Measurements from ENCODE around the gene EIF3I. TPM values are rescaled to one million over a fixed set of nuclear protein-coding genes. Genes with fewer than 3 reads are reported as not detected.
A peak's percentile ranks its signal among the peaks of the same experiment; 100 is the strongest.

EIF3I gene
- total RNA-seq, 1 experiment from 2014 or later: 448 TPM

DNA sequence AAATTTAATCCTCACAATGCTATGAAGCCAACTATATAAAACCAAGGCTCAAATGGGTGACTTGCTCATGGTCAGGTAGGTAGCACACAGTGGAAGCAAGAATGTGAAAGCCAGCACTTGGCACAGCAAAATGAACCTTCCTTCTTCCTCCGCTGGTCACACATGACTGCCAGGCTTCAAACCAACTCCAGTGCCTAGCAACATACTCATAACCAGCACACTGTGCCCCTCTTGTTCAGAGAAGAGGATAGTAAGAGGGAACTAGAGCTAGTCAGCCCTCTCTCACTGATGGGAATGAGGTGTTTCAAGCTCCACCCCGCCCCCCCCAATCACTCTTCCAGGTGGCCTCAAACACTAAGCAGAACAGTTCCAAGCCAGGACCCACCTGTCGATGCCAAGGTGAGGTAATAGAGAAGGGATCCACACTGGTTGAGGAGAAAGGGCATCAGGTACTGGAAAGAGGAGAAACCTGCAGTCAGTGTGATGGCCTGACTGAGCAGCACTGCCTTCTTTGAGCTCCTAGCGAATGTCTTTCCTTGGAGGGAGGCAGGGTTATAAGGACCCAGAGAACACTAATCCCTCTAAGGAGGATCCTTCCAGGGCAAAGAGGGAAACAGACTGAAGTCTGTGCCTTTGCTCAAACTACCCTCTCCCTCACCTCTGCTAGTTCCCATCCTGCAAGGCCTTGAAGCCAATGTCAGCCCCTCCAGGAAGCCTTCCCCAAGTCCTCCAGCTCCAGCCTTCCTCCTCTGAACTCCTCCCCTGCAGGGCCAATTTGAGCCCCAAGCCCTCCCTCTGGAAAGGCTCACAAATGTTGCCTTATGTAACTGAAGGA, 1.2 kb upstream of the EIF3I start:
- DNase-seq (ENCODE audit: low read depth): peak; percentile 74
- in situ Hi-C loops (cut with HindIII; ENCODE audit: low pct_unique_long_range_greater_than_20kb, low sequenced_read_pairs): no loop called here

GRCh38 chr1:32221581-32221979, 627 bp upstream of the EIF3I start:
- in situ Hi-C loops (cut with HindIII; ENCODE audit: low pct_unique_long_range_greater_than_20kb, low sequenced_read_pairs): no loop called here
- DNase-seq (ENCODE audit: low read depth): no peak

DNA sequence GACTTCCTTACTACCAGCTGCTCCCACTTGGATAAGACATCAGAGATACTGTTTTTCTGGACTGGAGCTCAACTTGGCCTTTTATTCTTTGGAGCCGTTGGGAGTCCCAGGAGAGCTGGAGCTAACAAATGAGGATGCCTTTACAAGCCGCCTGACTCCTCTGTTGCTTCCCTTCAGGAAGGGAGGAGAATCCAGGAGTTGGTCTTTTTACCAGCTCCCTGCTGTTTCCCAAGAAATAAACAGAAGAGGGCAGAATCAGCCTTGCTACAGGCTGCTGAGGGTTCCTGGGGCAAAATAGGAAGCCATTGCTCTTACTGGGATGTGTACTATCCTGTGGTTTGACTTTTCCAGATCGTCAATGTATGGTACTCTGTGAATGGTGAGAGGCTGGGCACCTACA, 1.5 kb downstream of the EIF3I start:
- in situ Hi-C loops (cut with HindIII; ENCODE audit: low pct_unique_long_range_greater_than_20kb, low sequenced_read_pairs): no loop called here
- no peak for DNase-seq (ENCODE audit: low read depth)

GRCh38 chr1:32224285-32224684, 2.1 kb downstream of the EIF3I start:
- in situ Hi-C loops (cut with HindIII; ENCODE audit: low pct_unique_long_range_greater_than_20kb, low sequenced_read_pairs): no loop called here
- no peak for DNase-seq (ENCODE audit: low read depth)

DNA sequence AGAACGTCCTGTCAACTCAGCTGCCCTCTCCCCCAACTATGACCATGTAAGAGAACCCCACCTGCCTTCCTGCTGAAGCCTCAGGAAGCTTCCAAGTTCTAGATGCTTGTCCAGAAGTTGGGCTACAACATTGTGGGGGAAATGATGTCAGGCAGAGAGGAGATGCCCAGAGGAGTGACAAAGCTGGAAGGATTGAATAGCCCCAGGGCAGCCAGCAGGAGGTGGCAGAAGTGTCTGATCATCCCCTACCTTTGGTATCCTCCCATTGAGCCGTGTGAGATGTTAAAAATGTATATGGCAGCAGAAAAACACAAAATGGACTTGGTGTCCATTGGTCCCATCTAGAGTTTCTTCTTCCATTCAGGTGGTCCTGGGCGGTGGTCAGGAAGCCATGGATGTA, 6.6 kb downstream of the EIF3I start:
- in situ Hi-C loops (cut with HindIII; ENCODE audit: low pct_unique_long_range_greater_than_20kb, low sequenced_read_pairs): no loop called here
- no peak for DNase-seq (ENCODE audit: low read depth)

DNA sequence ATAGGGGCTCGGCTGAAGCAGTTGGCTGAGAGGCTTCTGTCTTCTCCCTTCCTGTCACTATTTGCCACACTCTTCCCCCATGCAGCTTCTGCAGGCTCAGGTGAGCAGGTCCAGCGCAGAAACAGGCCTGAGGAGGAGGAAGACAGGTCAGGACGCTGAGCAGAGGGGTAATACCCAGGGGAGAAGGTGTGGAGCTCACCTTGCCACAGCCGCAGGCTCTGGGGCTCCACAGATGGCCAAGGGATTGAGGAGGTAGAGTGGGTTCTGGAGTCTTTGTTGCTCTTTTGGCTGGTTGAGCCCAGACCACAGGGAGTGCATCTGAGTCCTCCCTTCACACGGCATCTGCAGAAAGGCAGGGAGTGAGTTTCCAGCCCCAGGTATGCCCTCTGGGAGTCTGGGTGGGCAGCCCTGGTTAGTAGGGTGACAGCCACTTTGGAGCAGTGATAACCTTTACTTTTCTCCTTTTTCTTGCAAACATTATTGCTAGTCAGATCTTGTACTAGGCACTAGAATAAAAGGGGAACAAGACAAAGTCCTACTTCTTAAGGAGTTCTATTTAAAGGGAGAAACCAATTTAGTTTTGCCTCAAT, 9.7 kb downstream of the EIF3I start:
- in situ Hi-C loops (cut with HindIII; ENCODE audit: low pct_unique_long_range_greater_than_20kb, low sequenced_read_pairs): no loop called here

DNA sequence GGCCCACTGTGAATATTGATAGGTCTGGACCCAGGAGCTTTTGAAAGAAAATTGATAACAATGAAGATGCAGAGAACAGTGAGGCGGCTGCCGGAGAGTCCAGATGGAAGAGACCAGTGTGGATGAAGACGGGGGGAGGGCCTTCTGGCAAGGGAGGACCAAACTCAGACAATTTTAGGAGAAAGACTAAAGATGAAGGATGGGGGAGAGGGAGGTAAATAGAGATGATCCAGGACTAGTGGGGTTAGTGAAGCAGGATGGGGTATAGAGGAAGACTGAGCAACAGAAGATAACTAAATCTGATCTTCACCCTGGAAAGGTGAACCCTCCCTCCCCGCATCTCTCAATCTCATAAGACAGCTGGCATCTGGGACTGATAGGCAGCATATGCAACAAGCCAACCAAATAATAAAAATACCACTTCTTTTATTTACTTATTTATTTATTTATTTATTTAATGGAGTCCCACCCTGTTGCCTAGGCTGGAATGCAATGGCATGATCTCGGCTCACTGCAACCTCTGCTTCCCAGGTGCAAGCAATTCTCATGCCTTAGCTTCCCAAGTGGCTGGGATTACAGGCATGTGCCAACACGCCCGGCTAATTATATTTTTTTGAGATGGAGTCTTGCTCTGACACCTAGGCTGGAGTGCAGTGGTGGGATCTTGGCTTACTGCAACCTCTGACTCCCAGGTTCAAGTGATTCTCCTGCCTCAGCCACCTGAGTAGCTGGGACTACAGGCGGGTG, 10.5 kb downstream of the EIF3I start:
- in situ Hi-C loops (cut with HindIII; ENCODE audit: low pct_unique_long_range_greater_than_20kb, low sequenced_read_pairs): no loop called here
- no peak for DNase-seq (ENCODE audit: low read depth)

More for the DNA sequence above, 9.7 kb downstream of the EIF3I start:
- no peak for DNase-seq (ENCODE audit: low read depth)

- DNase-seq (ENCODE audit: low read depth): no peak
- in situ Hi-C loops (cut with HindIII; ENCODE audit: low pct_unique_long_range_greater_than_20kb, low sequenced_read_pairs): no loop called here
These were observed 12.6 kb downstream of the EIF3I start for GRCh38 chr1:32234792-32235191.

GRCh38 chr1:32239337-32239736, 17.1 kb downstream of the EIF3I start:
- in situ Hi-C loops (cut with HindIII; ENCODE audit: low pct_unique_long_range_greater_than_20kb, low sequenced_read_pairs): no loop called here
- no peak for DNase-seq (ENCODE audit: low read depth)

GRCh38 chr1:32239790-32240139, 17.6 kb downstream of the EIF3I start:
- in situ Hi-C loops (cut with HindIII; ENCODE audit: low pct_unique_long_range_greater_than_20kb, low sequenced_read_pairs): no loop called here
- DNase-seq (ENCODE audit: low read depth): no peak

DNA sequence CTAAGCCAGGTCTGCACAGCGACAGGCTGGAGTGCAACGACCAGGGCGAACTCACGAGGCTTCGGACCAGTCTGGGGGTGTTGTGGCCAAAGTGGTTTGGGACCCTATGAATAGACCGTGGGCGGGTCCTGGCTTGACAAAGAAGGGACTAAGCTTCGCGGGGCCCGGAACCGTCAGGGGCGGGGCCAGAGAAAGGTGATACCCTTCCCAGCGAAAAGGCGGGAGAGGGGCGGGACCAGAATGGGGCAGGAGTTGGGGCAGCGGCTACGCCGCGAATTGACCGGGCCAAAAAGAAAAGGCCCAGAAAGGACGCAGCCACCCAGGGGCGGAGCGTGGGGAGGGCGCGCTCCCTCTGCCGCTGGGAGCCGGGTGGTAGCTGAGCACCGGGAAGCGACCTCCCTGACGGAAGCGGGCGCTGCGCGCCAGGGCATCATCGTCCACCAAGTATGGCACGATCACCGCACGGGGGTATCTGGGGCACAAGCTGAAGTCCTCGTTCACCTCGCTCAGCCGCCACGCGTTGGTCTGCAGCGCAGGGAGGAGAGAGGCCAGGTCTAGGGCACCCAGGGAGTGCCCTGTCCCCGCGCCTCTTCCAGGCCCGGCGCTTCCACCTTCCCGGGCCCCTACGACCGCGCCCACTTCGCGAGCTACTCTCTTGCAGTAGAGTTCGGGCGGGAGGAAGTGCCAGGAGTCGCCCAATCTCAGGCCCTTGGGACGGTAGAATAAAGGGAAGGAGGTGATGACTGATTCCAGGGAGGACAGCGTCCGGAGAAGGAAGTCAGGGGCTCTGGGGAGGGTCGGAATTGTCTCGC, 18.1 kb downstream of the EIF3I start:
- DNase-seq (ENCODE audit: low read depth): peak; percentile 54
- in situ Hi-C loops (cut with HindIII; ENCODE audit: low pct_unique_long_range_greater_than_20kb, low sequenced_read_pairs): no loop called here

GRCh38 chr1:32241001-32241763, 19.0 kb downstream of the EIF3I start:
- in situ Hi-C loops (cut with HindIII; ENCODE audit: low pct_unique_long_range_greater_than_20kb, low sequenced_read_pairs): no loop called here

GRCh38 chr1:32242341-32242851, 20.2 kb downstream of the EIF3I start:
- DNase-seq (ENCODE audit: low read depth): no peak

More at GRCh38 chr1:32241001-32241763, 19.0 kb downstream of the EIF3I start:
- no peak for DNase-seq (ENCODE audit: low read depth)

GRCh38 chr1:32246888-32247273, 24.7 kb downstream of the EIF3I start, which contains the start of gene FAM167B:
TSS of gene FAM167B (plus strand) at chr1:32247222. CDS start at chr1:32247422, 200 bp downstream.
- in situ Hi-C loops (cut with HindIII; ENCODE audit: low pct_unique_long_range_greater_than_20kb, low sequenced_read_pairs): no loop called here

More at GRCh38 chr1:32242341-32242851, 20.2 kb downstream of the EIF3I start:
- in situ Hi-C loops (cut with HindIII; ENCODE audit: low pct_unique_long_range_greater_than_20kb, low sequenced_read_pairs): no loop called here

GRCh38 chr1:32247452-32247851, 25.2 kb downstream of the EIF3I start:
- no peak for DNase-seq (ENCODE audit: low read depth)
- in situ Hi-C loops (cut with HindIII; ENCODE audit: low pct_unique_long_range_greater_than_20kb, low sequenced_read_pairs): no loop called here

More at GRCh38 chr1:32246888-32247273, 24.7 kb downstream of the EIF3I start, which contains the start of gene FAM167B:
- DNase-seq (ENCODE audit: low read depth): no peak

- DNase-seq (ENCODE audit: low read depth): no peak
- in situ Hi-C loops (cut with HindIII; ENCODE audit: low pct_unique_long_range_greater_than_20kb, low sequenced_read_pairs): no loop called here
These were observed 26.0 kb downstream of the EIF3I start for GRCh38 chr1:32247983-32248889.
